Panc1 (cell line): ENCODE results near the gene FBXO45.
"Not testable (repeated sequence)": the region's sequence is repeated elsewhere in the genome, so short reads cannot be mapped to it uniquely, and the experiment has no call there.

ENCODE experiments used
- CTCF ChIP-seq: fragments of 450-650 bp; IDR thresholded peaks from 2 replicates; pipeline ENCODE4 v1.5.1; 2017; ENCODE audit warnings: mild to moderate bottlenecking
- POLR2AphosphoS5 ChIP-seq: IDR thresholded peaks from 2 replicates; pipeline ENCODE4 v1.6.1; 2012; ENCODE audit warnings: mild to moderate bottlenecking, low read depth, low read length, moderate library complexity
- REST ChIP-seq, 2 experiments: IDR thresholded peaks; 2 replicates each; pipeline ENCODE4 v1.6.1; 2011 to 2012; ENCODE audit warnings: low read depth in 2 of 2, control low read depth in 1 of 2, low read length in 1 of 2, mild to moderate bottlenecking in 1 of 2, moderate library complexity in 1 of 2; ENCODE audit not compliant: insufficient read depth in 1 of 2
- SIN3A ChIP-seq: IDR thresholded peaks from 2 replicates; pipeline ENCODE4 v1.6.1; 2012; ENCODE audit warnings: low read depth, mild to moderate bottlenecking, low read length, moderate library complexity, borderline replicate concordance; ENCODE audit not compliant: insufficient read depth

DNA sequence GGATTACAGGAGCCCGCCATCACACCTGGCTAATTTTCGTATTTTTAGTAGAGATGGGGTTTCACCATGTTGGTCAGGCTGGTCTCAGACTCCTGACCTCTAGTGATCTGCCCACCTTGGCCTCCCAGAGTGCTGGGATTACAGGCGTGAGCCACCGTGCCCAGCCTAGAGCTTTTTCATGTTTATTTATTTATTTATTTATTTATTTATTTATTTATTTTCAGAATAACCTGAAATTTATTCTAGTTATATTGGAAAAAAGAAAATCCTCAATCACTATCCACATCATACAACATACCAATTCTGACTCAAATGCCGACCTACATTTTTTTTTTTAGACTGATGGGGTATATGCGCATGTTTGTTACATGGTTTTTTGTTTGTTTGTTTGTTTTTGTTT, 46.8 kb downstream of the FBXO45 start:
- TF ChIP-seq CTCF; POLR2AphosphoS5; REST (IDR thresholded peaks at IDR 0.05; ENCODE audit: insufficient read depth in 1 of 2, low read depth in 2 of 2, low read length in 1 of 2); SIN3A: not testable (repeated sequence)
